SK-N-SH treated with all-trans-retinoic acid at 6 μM for 48 hours (cell line): Measurements from ENCODE around the gene C2orf80.

Experiments
- ARNTL ChIP-seq: fragments of 450-650 bp; formaldehyde crosslinking; IDR thresholded peaks from 2 replicates; pipeline ENCODE4 v1.5.0; 2020; ENCODE audit warnings: low read depth, mild to moderate bottlenecking, moderate library complexity, borderline replicate concordance
- SNAI2 ChIP-seq: fragments of 250-450 bp; sonication (Bioruptor Pico); IDR thresholded peaks from 2 replicates; pipeline ENCODE4 v1.5.0; 2020; ENCODE audit warnings: mild to moderate bottlenecking, moderate library complexity

- no peak for TF ChIP-seq ARNTL (CRISPR knock-in tag)
- no peak for TF ChIP-seq SNAI2 (CRISPR knock-in tag)
Observed at GRCh38 chr2:208183972-208184705, 5.7 kb downstream of the C2orf80 start.
